Neutrophil (primary cell): ENCODE results near the gene ZNF823.
"Not testable (repeated sequence)": the region's sequence is repeated elsewhere in the genome, so short reads cannot be mapped to it uniquely, and the experiment has no call there.

ENCODE experiments used
- H3K27ac ChIP-seq: fragments of 200-600 bp; sonication (generic); 2 replicates; pipeline ENCODE4 v1.5.1; 2016; ENCODE audit warnings: mild to moderate bottlenecking, moderate library complexity
- H3K27me3 ChIP-seq: fragments of 200-600 bp; sonication (generic); 2 replicates; pipeline ENCODE4 v1.6.0; 2016; ENCODE audit warnings: mild to moderate bottlenecking
- H3K36me3 ChIP-seq: fragments of 200-600 bp; sonication (generic); 2 replicates; pipeline ENCODE4 v1.5.1; 2017
- H3K4me1 ChIP-seq, 2 experiments: fragments of 200-600 bp in 1 of 2; sonication (generic) in 1 of 2; 1 replicate in 1 of 2; 2 replicates in 1 of 2; pipeline versions ENCODE4 v1.5.1 to v1.6.1; 2013 to 2016; ENCODE audit warnings: low read depth in 1 of 2, low read length in 1 of 2, mild to moderate bottlenecking in 1 of 2, moderate library complexity in 1 of 2; ENCODE audit not compliant: control insufficient read depth in 1 of 2, insufficient read depth in 1 of 2
- H3K4me3 ChIP-seq, 2 experiments: fragments of 200-600 bp in 1 of 2; sonication (generic) in 1 of 2; 1 replicate in 1 of 2; 2 replicates in 1 of 2; pipeline ENCODE4 v1.5.1; 2013 to 2016; ENCODE audit warnings: low read depth in 1 of 2, low read length in 1 of 2, mild to moderate bottlenecking in 1 of 2, moderate library complexity in 1 of 2
- H3K9me3 ChIP-seq: fragments of 200-600 bp; sonication (generic); 2 replicates; pipeline ENCODE4 v1.5.1; 2016
- CTCF ChIP-seq: fragments of 200-600 bp; sonication (generic); IDR thresholded peaks from 2 replicates; pipeline ENCODE4 v1.5.1; 2016; ENCODE audit warnings: antibody characterized with exemption

Gene ZNF823

GRCh38 chr19:11685676-11686650, 52.8 kb downstream of the ZNF823 start:
- H3K4me3 ChIP-seq, result no peak overlapping the region
- no peaks in the 10 kb centered on the region for H3K4me1 ChIP-seq
- H3K27me3 ChIP-seq, result no peaks in the 10 kb centered on the region
- peaks cover 22% of the 10 kb centered on the region for H3K9me3 ChIP-seq
- TF ChIP-seq CTCF, result no peak
- no peaks in the 10 kb centered on the region for H3K36me3 ChIP-seq
- H3K27ac ChIP-seq, result no peak overlapping the region

- no peaks in the 10 kb centered on the region for H3K27me3 ChIP-seq
- peaks cover 22% of the 10 kb centered on the region for H3K9me3 ChIP-seq
- no peak overlapping the region for H3K27ac ChIP-seq
- H3K36me3 ChIP-seq, result no peaks in the 10 kb centered on the region
- no peak for TF ChIP-seq CTCF
- no peak overlapping the region for H3K4me3 ChIP-seq
- no peaks in the 10 kb centered on the region for H3K4me1 ChIP-seq
These were observed 53.6 kb downstream of the ZNF823 start for GRCh38 chr19:11684987-11685675.

GRCh38 chr19:11680689-11681302, 58.0 kb downstream of the ZNF823 start:
- H3K36me3 ChIP-seq, result no peaks in the 10 kb centered on the region

GRCh38 chr19:11678504-11678903, 60.2 kb downstream of the ZNF823 start:
- H3K27ac ChIP-seq, result no peak overlapping the region
- TF ChIP-seq CTCF, result no peak
- H3K27me3 ChIP-seq, result peaks cover 22% of the 10 kb centered on the region
- H3K36me3 ChIP-seq, result no peaks in the 10 kb centered on the region
- no peaks in the 10 kb centered on the region for H3K9me3 ChIP-seq
- H3K4me3 ChIP-seq, result no peak overlapping the region
- H3K4me1 ChIP-seq, result no peaks in the 10 kb centered on the region

More at GRCh38 chr19:11680689-11681302, 58.0 kb downstream of the ZNF823 start:
- TF ChIP-seq CTCF, result no peak
- H3K9me3 ChIP-seq, result peaks cover 11% of the 10 kb centered on the region
- H3K4me1 ChIP-seq, result no peaks in the 10 kb centered on the region
- no peak overlapping the region for H3K27ac ChIP-seq
- no peak overlapping the region for H3K4me3 ChIP-seq
- H3K27me3 ChIP-seq, result no peaks in the 10 kb centered on the region

- H3K36me3 ChIP-seq, H3K27ac ChIP-seq, H3K4me1 ChIP-seq, H3K4me3 ChIP-seq, H3K9me3 ChIP-seq: not testable (repeated sequence)
- H3K27me3 ChIP-seq, result peaks cover 36% of the 10 kb centered on the region
These were observed 61.8 kb downstream of the ZNF823 start for GRCh38 chr19:11676661-11677600.
